ENCODE results near the gene COL4A1.

COL4A1 gene

DNA sequence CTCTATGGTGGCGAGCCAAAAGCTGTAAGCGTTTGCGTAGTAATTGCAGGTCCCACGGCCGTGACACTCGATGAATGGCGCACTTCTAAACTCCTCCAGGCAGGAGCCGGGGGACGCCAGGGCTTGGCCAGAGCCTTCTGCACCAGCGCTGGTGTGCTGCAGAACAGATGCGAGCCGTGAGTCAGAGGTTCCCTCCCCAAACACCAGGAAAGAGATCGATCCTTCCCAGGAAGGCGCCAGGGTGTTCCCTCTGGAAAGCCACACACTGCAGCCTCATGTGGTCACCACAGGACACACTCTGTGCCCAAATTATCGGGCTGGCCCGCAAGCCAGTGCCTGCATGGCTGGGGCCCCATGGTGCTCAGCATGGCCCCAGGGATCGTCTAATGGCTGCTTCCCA is 154.6 kb downstream of the COL4A1 start:
- no peaks in the 10 kb centered on the region for H3K9me3 ChIP-seq (ENCODE audit: control insufficient read depth, low read length)
- H3K36me3 ChIP-seq (ENCODE audit: control insufficient read depth, insufficient read depth, low read length), result no peaks in the 10 kb centered on the region
- H3K9ac ChIP-seq (ENCODE audit: low read length), result no peak overlapping the region
- no peak overlapping the region for H3K4me3 ChIP-seq (ENCODE audit: low read length)
- H3K4me1 ChIP-seq (ENCODE audit: control insufficient read depth, insufficient read depth, low read length), result no peaks in the 10 kb centered on the region
- H3K27me3 ChIP-seq (ENCODE audit: control insufficient read depth, insufficient read depth, low read length), result no peaks in the 10 kb centered on the region

DNA sequence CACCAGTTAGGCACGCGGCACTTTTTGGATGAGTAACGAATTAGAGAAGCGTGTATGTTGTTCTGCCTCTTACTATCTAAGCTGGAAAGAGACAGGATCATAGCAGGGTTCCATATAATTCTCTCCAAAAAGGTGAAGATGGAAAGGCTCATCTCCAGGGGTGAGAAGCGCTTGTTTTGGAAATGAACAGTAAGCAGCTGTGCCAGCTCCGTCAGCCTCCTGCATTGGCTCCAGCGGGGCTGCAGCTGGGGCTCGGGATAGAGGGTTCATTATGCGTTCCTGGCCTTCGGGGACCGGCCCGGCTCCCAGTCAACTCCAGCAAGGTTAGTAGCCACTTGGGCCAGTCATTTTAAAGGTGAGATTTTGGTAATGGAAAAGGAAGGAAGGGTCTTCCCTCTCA is 155.5 kb downstream of the COL4A1 start:
- H3K27me3 ChIP-seq (ENCODE audit: control insufficient read depth, insufficient read depth, low read length), result no peaks in the 10 kb centered on the region
- no peak overlapping the region for H3K4me3 ChIP-seq (ENCODE audit: low read length)
- H3K36me3 ChIP-seq (ENCODE audit: control insufficient read depth, insufficient read depth, low read length), result no peaks in the 10 kb centered on the region
- no peaks in the 10 kb centered on the region for H3K9me3 ChIP-seq (ENCODE audit: control insufficient read depth, low read length)
- no peaks in the 10 kb centered on the region for H3K4me1 ChIP-seq (ENCODE audit: control insufficient read depth, insufficient read depth, low read length)
- H3K9ac ChIP-seq (ENCODE audit: low read length), result no peak overlapping the region

DNA sequence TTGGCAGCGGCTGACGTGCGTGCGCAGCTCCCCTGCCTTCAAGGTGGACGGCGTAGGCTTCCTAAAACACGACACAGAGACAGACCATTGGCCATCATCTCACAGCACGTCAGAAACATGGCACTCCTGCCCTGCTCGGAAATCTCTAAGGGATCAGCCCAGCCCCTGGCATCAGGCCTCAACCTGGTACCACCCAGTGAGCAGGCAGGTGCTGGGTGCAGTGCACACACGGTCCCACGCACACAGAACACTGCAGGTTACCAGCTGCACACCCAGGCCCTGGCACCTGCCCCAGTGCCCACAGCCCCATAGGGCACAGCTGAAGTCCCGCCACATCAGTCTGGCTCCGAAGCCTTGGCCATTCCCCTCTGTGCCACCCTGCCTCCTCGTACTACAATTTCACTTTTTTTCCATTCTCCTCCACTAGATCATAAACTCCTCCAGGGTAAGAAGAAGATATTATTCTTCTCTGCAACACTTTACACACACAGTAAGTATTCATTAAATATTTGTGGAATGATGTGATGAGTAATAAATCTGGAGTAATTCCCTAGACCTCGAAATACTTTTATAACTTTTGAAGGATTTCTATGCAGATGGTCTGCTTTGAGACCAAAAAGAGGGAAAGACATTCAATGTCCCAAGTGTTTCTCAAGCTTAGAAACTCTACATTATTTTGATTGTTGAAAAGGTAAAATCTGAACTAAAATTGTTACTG is 156.4 kb downstream of the COL4A1 start:
- Histone ChIP-seq H3K4me3 (ENCODE audit: low read length) (no peak overlapping the region), H3K9ac (ENCODE audit: low read length) (no peak overlapping the region), H3K36me3 (ENCODE audit: control insufficient read depth, insufficient read depth, low read length) (no peaks in the 10 kb centered on the region), H3K4me1 (ENCODE audit: control insufficient read depth, insufficient read depth, low read length) (no peaks in the 10 kb centered on the region), H3K27me3 (ENCODE audit: control insufficient read depth, insufficient read depth, low read length) (no peaks in the 10 kb centered on the region), H3K9me3 (ENCODE audit: control insufficient read depth, low read length) (no peaks in the 10 kb centered on the region)

DNA sequence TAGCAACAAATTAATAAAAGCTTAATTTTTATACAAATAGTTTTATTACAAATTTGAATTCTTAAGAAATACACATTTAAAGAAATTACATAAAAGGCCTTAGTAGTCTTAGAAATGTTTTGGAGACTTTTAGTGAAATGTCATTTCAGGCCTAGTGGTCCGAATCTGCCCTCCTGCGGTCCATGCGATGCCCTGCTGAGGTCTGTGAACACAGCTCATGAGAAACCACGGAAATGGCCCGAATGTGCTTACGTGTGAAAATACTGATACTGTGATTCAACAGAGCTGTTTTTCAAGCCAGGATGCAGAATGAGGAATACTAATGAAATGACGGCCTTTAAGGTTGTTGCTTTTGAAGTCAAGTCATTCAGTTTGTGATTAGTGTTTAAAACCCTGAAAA is 157.9 kb downstream of the COL4A1 start:
- no peaks in the 10 kb centered on the region for H3K4me1 ChIP-seq (ENCODE audit: control insufficient read depth, insufficient read depth, low read length)
- no peaks in the 10 kb centered on the region for H3K9me3 ChIP-seq (ENCODE audit: control insufficient read depth, low read length)
- H3K9ac ChIP-seq (ENCODE audit: low read length), result no peak overlapping the region
- H3K36me3 ChIP-seq (ENCODE audit: control insufficient read depth, insufficient read depth, low read length), result no peaks in the 10 kb centered on the region
- H3K4me3 ChIP-seq (ENCODE audit: low read length), result no peak overlapping the region
- no peaks in the 10 kb centered on the region for H3K27me3 ChIP-seq (ENCODE audit: control insufficient read depth, insufficient read depth, low read length)

DNA sequence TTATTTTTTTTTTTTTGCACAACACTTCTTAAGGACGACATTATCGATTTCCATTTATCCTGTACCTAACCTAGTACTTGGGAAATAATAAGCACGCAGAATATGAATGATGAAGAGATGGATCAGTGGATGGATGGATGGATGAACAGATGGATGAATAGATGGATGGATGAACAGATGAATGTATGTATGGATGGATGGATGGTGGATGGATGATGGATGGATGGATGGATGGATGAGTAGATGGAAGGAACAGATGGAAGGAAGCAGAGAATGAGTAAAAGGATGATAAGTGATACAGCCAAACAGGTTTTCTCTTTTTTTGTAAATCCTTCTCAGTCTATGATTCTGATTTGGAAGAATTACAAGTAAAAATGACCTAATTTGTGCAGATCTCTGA is 166.9 kb downstream of the COL4A1 start:
- no peak overlapping the region for H3K9ac ChIP-seq (ENCODE audit: low read length)
- H3K4me3 ChIP-seq (ENCODE audit: low read length), result no peak overlapping the region
- H3K27me3 ChIP-seq (ENCODE audit: control insufficient read depth, insufficient read depth, low read length), result no peaks in the 10 kb centered on the region
- no peaks in the 10 kb centered on the region for H3K9me3 ChIP-seq (ENCODE audit: control insufficient read depth, low read length)
- H3K36me3 ChIP-seq (ENCODE audit: control insufficient read depth, insufficient read depth, low read length), result no peaks in the 10 kb centered on the region
- H3K4me1 ChIP-seq (ENCODE audit: control insufficient read depth, insufficient read depth, low read length), result peaks cover 4% of the 10 kb centered on the region

DNA sequence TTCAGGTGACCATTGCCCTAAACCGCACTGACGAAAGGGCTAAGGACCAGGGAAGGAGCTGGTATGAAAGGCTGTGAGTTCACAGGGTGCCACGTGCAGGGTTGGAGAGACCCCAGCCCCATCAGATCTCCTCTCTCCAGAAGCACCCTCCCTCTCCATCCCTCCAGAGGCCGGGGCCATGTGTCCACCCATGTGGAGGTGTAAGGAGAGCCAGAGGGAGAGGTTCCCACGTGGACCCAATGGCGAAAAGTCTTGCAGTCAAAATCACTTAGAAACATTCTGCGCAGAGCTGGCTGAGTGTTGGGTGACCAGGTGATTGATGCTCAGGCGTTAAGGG is 168.3 kb downstream of the COL4A1 start:
- Histone ChIP-seq H3K36me3 (ENCODE audit: control insufficient read depth, insufficient read depth, low read length) (no peaks in the 10 kb centered on the region), H3K27me3 (ENCODE audit: control insufficient read depth, insufficient read depth, low read length) (no peaks in the 10 kb centered on the region), H3K9ac (ENCODE audit: low read length) (peak overlapping the region; percentile 27), H3K4me1 (ENCODE audit: control insufficient read depth, insufficient read depth, low read length) (peaks cover 4% of the 10 kb centered on the region), H3K9me3 (ENCODE audit: control insufficient read depth, low read length) (no peaks in the 10 kb centered on the region), H3K4me3 (ENCODE audit: low read length) (peak overlapping the region; percentile 29)

DNA sequence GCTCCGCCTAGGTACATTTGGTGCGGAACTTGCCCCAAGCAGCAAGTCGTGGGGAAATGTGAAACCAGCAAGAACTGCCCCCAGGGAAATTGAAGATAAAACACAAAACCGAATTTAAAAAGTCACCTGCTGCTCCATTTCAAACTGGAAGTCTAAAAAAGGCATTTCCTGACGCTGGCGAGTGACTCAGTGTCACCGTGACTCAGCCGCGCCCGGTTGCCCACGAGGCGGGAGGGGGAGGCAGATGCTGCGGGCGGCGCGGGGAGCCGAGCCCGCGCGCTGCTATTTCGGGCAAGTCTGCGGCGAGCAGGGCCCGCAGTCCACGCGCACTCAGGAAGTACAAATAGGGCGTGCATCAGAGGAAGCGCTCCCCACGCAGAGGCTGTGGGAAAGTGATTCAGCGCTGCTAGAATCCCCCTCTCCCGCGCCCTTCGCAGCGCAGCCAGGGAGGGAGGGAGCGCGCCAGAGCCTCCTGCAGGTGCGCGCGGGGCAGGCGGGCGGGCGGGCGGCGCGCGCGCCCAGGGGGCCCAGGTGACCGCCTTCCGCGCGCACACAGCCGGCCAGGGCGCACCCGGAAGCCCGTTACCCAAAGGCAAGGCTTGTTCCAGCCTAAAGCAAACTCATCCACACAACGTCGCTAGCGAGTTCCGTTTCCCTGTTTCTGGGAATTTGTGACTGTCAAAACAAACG is 168.8 kb downstream of the COL4A1 start:
- Histone ChIP-seq H3K27me3 (ENCODE audit: control insufficient read depth, insufficient read depth, low read length) (no peaks in the 10 kb centered on the region), H3K9ac (ENCODE audit: low read length) (peak overlapping the region; percentile 27)

DNA sequence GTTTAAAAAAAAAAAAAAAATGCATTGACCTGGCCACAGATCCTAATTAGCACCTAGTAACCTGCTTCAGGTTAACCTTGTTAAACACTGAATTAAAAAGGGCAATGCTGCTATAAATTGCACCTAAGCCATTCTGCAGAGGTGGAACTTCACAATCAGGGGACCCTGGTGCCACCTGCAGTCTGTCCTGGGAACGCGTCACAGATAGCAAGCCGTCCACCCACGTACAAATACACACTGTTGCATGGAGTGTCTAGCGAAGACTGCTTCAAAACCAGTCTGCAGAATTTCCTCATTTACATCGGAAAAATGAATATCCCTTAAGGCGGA is 169.3 kb downstream of the COL4A1 start:
- no peaks in the 10 kb centered on the region for H3K27me3 ChIP-seq (ENCODE audit: control insufficient read depth, insufficient read depth, low read length)
- peak overlapping the region; percentile 27 for H3K9ac ChIP-seq (ENCODE audit: low read length)
- peak overlapping the region; percentile 29 for H3K4me3 ChIP-seq (ENCODE audit: low read length)
- peaks cover 4% of the 10 kb centered on the region for H3K4me1 ChIP-seq (ENCODE audit: control insufficient read depth, insufficient read depth, low read length)
- H3K36me3 ChIP-seq (ENCODE audit: control insufficient read depth, insufficient read depth, low read length), result no peaks in the 10 kb centered on the region
- H3K9me3 ChIP-seq (ENCODE audit: control insufficient read depth, low read length), result no peaks in the 10 kb centered on the region

More for the DNA sequence above, 168.8 kb downstream of the COL4A1 start:
- H3K4me1 ChIP-seq (ENCODE audit: control insufficient read depth, insufficient read depth, low read length), result peaks cover 4% of the 10 kb centered on the region
- no peaks in the 10 kb centered on the region for H3K9me3 ChIP-seq (ENCODE audit: control insufficient read depth, low read length)
- no peaks in the 10 kb centered on the region for H3K36me3 ChIP-seq (ENCODE audit: control insufficient read depth, insufficient read depth, low read length)
- peak overlapping the region; percentile 29 for H3K4me3 ChIP-seq (ENCODE audit: low read length)

DNA sequence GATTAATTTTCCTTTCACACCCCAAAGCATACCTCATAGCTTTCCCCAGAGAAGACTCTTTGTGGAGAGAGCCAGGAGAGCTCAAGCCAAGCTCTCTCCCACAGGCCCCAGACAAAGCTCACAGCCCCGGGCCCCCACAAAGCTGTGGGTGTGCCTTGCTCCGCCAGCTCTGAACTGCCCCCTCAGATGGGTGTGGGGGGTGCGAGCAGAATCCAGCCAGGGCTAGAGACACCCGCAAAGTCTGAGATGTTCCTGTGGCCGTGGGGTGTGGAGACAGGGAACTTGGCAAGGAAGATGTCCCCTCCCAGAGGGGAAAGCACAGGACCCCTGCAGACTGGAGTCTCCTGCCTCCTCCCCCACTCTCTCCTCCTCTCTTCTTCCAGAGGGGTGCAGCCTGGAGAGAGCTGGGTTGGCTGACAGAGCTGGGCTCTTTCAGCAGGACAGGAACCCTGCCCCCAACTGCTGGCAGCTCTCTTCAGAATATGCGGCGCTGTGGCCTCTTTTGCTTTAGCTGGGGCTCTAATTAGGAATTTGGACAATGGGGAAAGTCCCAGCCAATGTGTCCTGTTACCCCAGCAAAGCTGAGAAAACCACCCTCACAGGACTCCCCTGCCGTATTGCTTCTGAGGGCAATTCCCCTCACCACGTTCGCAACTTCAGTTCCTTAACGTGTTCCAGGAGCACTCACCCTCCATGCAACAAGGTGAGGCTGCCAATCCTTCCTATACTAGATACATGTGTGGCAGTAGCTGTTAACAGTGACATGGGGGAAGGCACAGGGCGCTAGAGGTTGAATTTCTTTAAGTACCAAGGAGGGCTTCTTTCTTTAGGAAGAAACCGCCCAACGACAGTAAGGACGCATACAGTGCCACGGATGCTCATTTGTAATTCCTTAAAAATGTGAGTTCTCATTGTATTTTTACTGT is 170.0 kb downstream of the COL4A1 start:
- Histone ChIP-seq H3K9me3 (ENCODE audit: control insufficient read depth, low read length) (no peaks in the 10 kb centered on the region), H3K4me3 (ENCODE audit: low read length) (no peak overlapping the region), H3K4me1 (ENCODE audit: control insufficient read depth, insufficient read depth, low read length) (peaks cover 4% of the 10 kb centered on the region), H3K9ac (ENCODE audit: low read length) (no peak overlapping the region), H3K36me3 (ENCODE audit: control insufficient read depth, insufficient read depth, low read length) (no peaks in the 10 kb centered on the region), H3K27me3 (ENCODE audit: control insufficient read depth, insufficient read depth, low read length) (no peaks in the 10 kb centered on the region)

DNA sequence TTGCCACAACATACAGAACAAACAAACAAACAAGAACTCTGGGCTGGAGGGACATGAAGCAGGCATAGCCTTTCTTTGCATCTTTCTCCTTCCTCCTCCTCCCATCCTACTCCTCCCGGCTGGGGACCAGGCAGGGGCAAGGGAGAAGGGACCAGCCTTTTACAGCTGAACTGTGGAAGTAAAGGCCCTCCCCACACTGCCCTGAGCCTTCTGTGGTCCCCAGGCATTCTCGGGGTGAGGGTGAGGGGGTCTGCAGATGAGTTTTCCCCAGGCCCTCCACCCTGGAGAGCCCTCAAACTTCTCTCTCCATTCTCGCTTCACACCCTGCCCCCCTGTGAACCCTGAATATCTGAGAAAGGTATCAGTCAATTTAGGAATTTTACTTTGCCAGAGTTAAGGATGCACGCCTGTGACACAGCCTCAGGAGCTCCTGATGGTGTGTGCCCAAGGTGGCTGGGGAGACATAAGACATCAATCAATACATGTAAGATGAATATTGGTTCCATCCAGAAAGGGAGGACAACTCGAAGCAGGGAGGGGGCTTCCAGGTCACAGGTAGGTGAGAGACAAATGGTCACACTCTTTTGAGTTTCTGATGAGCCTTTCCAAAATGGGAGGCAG is 170.9 kb downstream of the COL4A1 start:
- Histone ChIP-seq H3K9ac (ENCODE audit: low read length) (no peak overlapping the region), H3K4me1 (ENCODE audit: control insufficient read depth, insufficient read depth, low read length) (peaks cover 4% of the 10 kb centered on the region), H3K27me3 (ENCODE audit: control insufficient read depth, insufficient read depth, low read length) (no peaks in the 10 kb centered on the region), H3K4me3 (ENCODE audit: low read length) (no peak overlapping the region), H3K36me3 (ENCODE audit: control insufficient read depth, insufficient read depth, low read length) (no peaks in the 10 kb centered on the region), H3K9me3 (ENCODE audit: control insufficient read depth, low read length) (no peaks in the 10 kb centered on the region)

DNA sequence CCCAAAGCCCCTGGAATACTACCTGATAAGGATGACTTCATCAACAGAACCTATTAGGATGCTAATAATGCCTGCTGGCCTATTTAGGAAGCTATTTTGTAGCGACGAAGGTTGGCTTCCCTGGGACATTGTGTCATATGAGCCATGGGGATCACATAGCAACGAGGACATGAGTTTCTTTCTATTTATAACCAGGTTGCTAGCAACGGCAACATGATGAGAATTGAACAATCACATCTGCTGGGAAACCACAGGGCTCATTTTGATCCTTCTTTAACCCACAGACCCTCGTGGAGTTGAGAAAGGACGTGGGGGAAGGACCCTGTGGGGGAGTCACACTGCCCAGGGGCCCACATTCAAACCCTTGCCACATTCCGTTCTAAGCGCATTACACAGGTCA is 172.2 kb downstream of the COL4A1 start:
- no peak overlapping the region for H3K4me3 ChIP-seq (ENCODE audit: low read length)
- H3K36me3 ChIP-seq (ENCODE audit: control insufficient read depth, insufficient read depth, low read length), result no peaks in the 10 kb centered on the region
- H3K9ac ChIP-seq (ENCODE audit: low read length), result no peak overlapping the region
- no peaks in the 10 kb centered on the region for H3K9me3 ChIP-seq (ENCODE audit: control insufficient read depth, low read length)
- no peaks in the 10 kb centered on the region for H3K27me3 ChIP-seq (ENCODE audit: control insufficient read depth, insufficient read depth, low read length)
- peaks cover 4% of the 10 kb centered on the region for H3K4me1 ChIP-seq (ENCODE audit: control insufficient read depth, insufficient read depth, low read length)
